Measurements from ENCODE around the gene LARP4. TPM values are rescaled to one million over a fixed set of nuclear protein-coding genes. Genes with fewer than 3 reads are reported as not detected.

The LARP4 gene
- total and polyA plus RNA-seq, 9 of the 15 experiments (the other 6 are each of a cell fraction or from before 2014, with no cell fraction given) = 31.6 to 84.5 (median 52.4) TPM

DNA sequence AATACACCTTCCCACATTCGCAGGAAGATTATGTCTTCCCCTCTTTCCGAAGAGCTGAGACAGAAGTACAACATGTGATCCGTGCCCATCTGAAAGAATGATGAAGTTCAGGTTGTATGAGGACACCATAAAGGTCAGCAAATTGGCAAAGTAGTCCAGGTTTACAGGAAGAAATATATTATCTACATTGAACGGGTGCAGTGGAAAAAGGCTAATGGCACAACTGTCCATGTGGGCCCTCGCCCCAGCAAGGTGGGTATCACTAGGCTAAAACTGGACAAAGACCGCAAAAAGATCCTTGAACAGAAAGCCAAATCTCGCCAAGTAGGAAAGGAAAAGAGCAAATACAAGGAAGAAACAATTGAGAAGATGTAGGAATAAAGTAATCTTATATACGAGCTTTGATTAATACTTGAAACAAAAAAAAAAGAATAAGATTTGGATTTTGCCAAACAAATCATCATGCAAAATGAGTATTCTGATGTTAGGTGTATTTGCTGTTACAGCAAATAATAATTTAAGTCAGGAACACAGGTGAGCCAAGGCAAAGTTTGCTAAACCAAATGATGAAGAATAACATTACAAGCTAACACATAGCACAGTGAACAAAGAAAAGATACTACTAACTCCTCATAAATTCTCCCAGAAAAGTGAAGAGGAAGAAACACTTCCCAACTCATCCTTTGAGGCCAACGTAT is 34.8 kb upstream of the LARP4 start (continued):
- TF ChIP-seq, protein P1, sequence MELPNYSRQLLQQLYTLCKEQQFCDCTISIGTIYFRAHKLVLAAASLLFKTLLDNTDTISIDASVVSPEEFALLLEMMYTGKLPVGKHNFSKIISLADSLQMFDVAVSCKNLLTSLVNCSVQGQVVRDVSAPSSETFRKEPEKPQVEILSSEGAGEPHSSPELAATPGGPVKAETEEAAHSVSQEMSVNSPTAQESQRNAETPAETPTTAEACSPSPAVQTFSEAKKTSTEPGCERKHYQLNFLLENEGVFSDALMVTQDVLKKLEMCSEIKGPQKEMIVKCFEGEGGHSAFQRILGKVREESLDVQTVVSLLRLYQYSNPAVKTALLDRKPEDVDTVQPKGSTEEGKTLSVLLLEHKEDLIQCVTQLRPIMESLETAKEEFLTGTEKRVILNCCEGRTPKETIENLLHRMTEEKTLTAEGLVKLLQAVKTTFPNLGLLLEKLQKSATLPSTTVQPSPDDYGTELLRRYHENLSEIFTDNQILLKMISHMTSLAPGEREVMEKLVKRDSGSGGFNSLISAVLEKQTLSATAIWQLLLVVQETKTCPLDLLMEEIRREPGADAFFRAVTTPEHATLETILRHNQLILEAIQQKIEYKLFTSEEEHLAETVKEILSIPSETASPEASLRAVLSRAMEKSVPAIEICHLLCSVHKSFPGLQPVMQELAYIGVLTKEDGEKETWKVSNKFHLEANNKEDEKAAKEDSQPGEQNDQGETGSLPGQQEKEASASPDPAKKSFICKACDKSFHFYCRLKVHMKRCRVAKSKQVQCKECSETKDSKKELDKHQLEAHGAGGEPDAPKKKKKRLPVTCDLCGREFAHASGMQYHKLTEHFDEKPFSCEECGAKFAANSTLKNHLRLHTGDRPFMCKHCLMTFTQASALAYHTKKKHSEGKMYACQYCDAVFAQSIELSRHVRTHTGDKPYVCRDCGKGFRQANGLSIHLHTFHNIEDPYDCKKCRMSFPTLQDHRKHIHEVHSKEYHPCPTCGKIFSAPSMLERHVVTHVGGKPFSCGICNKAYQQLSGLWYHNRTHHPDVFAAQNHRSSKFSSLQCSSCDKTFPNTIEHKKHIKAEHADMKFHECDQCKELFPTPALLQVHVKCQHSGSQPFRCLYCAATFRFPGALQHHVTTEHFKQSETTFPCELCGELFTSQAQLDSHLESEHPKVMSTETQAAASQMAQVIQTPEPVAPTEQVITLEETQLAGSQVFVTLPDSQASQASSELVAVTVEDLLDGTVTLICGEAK (IDR thresholded peaks at IDR 0.05) = peak; percentile 36; the same call in 1 of the 2 replicates
- TF ChIP-seq, protein P1 (CRISPR knock-in tag; IDR thresholded peaks at IDR 0.05) = no peak
- TF ChIP-seq, protein P2, sequence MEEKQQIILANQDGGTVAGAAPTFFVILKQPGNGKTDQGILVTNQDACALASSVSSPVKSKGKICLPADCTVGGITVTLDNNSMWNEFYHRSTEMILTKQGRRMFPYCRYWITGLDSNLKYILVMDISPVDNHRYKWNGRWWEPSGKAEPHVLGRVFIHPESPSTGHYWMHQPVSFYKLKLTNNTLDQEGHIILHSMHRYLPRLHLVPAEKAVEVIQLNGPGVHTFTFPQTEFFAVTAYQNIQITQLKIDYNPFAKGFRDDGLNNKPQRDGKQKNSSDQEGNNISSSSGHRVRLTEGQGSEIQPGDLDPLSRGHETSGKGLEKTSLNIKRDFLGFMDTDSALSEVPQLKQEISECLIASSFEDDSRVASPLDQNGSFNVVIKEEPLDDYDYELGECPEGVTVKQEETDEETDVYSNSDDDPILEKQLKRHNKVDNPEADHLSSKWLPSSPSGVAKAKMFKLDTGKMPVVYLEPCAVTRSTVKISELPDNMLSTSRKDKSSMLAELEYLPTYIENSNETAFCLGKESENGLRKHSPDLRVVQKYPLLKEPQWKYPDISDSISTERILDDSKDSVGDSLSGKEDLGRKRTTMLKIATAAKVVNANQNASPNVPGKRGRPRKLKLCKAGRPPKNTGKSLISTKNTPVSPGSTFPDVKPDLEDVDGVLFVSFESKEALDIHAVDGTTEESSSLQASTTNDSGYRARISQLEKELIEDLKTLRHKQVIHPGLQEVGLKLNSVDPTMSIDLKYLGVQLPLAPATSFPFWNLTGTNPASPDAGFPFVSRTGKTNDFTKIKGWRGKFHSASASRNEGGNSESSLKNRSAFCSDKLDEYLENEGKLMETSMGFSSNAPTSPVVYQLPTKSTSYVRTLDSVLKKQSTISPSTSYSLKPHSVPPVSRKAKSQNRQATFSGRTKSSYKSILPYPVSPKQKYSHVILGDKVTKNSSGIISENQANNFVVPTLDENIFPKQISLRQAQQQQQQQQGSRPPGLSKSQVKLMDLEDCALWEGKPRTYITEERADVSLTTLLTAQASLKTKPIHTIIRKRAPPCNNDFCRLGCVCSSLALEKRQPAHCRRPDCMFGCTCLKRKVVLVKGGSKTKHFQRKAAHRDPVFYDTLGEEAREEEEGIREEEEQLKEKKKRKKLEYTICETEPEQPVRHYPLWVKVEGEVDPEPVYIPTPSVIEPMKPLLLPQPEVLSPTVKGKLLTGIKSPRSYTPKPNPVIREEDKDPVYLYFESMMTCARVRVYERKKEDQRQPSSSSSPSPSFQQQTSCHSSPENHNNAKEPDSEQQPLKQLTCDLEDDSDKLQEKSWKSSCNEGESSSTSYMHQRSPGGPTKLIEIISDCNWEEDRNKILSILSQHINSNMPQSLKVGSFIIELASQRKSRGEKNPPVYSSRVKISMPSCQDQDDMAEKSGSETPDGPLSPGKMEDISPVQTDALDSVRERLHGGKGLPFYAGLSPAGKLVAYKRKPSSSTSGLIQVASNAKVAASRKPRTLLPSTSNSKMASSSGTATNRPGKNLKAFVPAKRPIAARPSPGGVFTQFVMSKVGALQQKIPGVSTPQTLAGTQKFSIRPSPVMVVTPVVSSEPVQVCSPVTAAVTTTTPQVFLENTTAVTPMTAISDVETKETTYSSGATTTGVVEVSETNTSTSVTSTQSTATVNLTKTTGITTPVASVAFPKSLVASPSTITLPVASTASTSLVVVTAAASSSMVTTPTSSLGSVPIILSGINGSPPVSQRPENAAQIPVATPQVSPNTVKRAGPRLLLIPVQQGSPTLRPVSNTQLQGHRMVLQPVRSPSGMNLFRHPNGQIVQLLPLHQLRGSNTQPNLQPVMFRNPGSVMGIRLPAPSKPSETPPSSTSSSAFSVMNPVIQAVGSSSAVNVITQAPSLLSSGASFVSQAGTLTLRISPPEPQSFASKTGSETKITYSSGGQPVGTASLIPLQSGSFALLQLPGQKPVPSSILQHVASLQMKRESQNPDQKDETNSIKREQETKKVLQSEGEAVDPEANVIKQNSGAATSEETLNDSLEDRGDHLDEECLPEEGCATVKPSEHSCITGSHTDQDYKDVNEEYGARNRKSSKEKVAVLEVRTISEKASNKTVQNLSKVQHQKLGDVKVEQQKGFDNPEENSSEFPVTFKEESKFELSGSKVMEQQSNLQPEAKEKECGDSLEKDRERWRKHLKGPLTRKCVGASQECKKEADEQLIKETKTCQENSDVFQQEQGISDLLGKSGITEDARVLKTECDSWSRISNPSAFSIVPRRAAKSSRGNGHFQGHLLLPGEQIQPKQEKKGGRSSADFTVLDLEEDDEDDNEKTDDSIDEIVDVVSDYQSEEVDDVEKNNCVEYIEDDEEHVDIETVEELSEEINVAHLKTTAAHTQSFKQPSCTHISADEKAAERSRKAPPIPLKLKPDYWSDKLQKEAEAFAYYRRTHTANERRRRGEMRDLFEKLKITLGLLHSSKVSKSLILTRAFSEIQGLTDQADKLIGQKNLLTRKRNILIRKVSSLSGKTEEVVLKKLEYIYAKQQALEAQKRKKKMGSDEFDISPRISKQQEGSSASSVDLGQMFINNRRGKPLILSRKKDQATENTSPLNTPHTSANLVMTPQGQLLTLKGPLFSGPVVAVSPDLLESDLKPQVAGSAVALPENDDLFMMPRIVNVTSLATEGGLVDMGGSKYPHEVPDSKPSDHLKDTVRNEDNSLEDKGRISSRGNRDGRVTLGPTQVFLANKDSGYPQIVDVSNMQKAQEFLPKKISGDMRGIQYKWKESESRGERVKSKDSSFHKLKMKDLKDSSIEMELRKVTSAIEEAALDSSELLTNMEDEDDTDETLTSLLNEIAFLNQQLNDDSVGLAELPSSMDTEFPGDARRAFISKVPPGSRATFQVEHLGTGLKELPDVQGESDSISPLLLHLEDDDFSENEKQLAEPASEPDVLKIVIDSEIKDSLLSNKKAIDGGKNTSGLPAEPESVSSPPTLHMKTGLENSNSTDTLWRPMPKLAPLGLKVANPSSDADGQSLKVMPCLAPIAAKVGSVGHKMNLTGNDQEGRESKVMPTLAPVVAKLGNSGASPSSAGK (IDR thresholded peaks at IDR 0.05) = peak; percentile 32; the same call in 1 of the 2 replicates
- TF ChIP-seq CBX3 (IDR thresholded peaks at IDR 0.05; ENCODE audit: borderline replicate concordance in 1 of 2, low read length in 2 of 2) = 0 out of 3 replicates have a peak, but pooled peaks of 1 of the 2 experiments have one; percentile 26
- no peak for TF ChIP-seq HCFC1 (IDR thresholded peaks at IDR 0.05; ENCODE audit: low read depth, low read length)
- peak; percentile 42; the same call in 1 of the 2 replicates for TF ChIP-seq TAL1 (IDR thresholded peaks at IDR 0.05)
